T-cell (primary cell): Measurements from ENCODE around the gene INPP5D. TPM values are rescaled to one million over a fixed set of nuclear protein-coding genes. Genes with fewer than 3 reads are reported as not detected.
"Not testable (repeated sequence)": the region's sequence is repeated elsewhere in the genome, so short reads cannot be mapped to it uniquely, and the experiment has no call there.

ENCODE experiments used
- ATAC-seq, 4 experiments: fragments of 200-7000 bp in 3 of 4; fragments of 150-1000 bp in 1 of 4; cut with Tn5 transposase; replicated peaks in 1 of 4; 1 replicate in 3 of 4; 2 replicates in 1 of 4; pipeline ENCODE4 v1.10.0; 2021; ENCODE audit warnings: moderate library complexity in 3 of 4, mild to moderate bottlenecking in 2 of 4, moderate number of reproducible peaks in 1 of 4
- CTCF ChIA-PET, 2 donors: fragments of 300-600 bp; sonication (Branson Sonifier 250); formaldehyde crosslinking; loops; one replicate each; lab custom pipeline; 2022; ENCODE audit warnings: antibody characterized with exemption in 2 of 2; lab: Charles Lee
- POLR2A ChIA-PET, 2 donors: fragments of 300-600 bp; sonication (Branson Sonifier 250); formaldehyde crosslinking; loops; one replicate each; lab custom pipeline; 2022; ENCODE audit warnings: antibody characterized with exemption in 2 of 2; lab: Charles Lee
- DNase-seq, 35 experiments: peaks; one replicate each; pipeline versions ENCODE4 v3.0.0 to v3.0.0-alpha.2; 2013 to 2023
- H3K27ac ChIP-seq: one replicate; pipeline ENCODE4 v1.5.1; 2013; ENCODE audit warnings: low read length
- H3K27me3 ChIP-seq, 2 experiments: replicated peaks in 1 of 2; 1 replicate in 1 of 2; 2 replicates in 1 of 2; pipeline versions ENCODE4 v1.6.1 to v1.7.0; 2013; ENCODE audit warnings: low read length in 1 of 2, mixed read lengths in 1 of 2; ENCODE audit not compliant: control insufficient read depth in 2 of 2, insufficient read depth in 2 of 2; ENCODE audit errors: extremely low read depth in 1 of 2
- H3K36me3 ChIP-seq, 2 donors: 1 replicate in 1 of 2; 2 replicates in 1 of 2; pipeline versions ENCODE4 v1.6.1 to v1.7.0; 2013; ENCODE audit warnings: low read length in 1 of 2; ENCODE audit not compliant: control insufficient read depth in 2 of 2, insufficient read depth in 1 of 2; ENCODE audit errors: extremely low read depth in 1 of 2
- H3K4me1 ChIP-seq, 2 experiments: 1 replicate in 1 of 2; 2 replicates in 1 of 2; pipeline versions ENCODE4 v1.6.1 to v1.7.0; 2013; ENCODE audit warnings: low read length in 2 of 2, mixed read lengths in 1 of 2; ENCODE audit not compliant: insufficient read depth in 2 of 2, control insufficient read depth in 1 of 2; ENCODE audit errors: extremely low read depth in 1 of 2
- H3K4me3 ChIP-seq, 2 donors: 1 replicate in 1 of 2; 2 replicates in 1 of 2; pipeline versions ENCODE4 v1.5.1 to v1.7.0; 2013; ENCODE audit warnings: mild to moderate bottlenecking in 2 of 2, low read length in 1 of 2, moderate library complexity in 1 of 2; ENCODE audit not compliant: control insufficient read depth in 1 of 2; ENCODE audit errors: extremely low read depth in 1 of 2
- H3K9me3 ChIP-seq: 2 replicates; pipeline ENCODE4 v1.7.0; 2013
- H3K27ac Mint-ChIP-seq, 2 donors: one replicate each; pipeline ENCODE4 v1.8.0; 2020 to 2021; ENCODE audit warnings: mild to moderate bottlenecking in 2 of 2, mixed read lengths in 2 of 2
- H3K27me3 Mint-ChIP-seq, 2 donors: one replicate each; pipeline ENCODE4 v1.8.0; 2021 to 2022; ENCODE audit warnings: mixed read lengths in 2 of 2
- H3K36me3 Mint-ChIP-seq: one replicate; pipeline ENCODE4 v1.8.0; 2021; ENCODE audit warnings: mixed read lengths
- H3K4me1 Mint-ChIP-seq, 3 donors: one replicate each; pipeline ENCODE4 v1.8.0; 2020 to 2022; ENCODE audit warnings: mixed read lengths in 3 of 3, mild to moderate bottlenecking in 1 of 3
- H3K4me3 Mint-ChIP-seq, 3 donors: one replicate each; pipeline ENCODE4 v1.8.0; 2020 to 2022; ENCODE audit warnings: mild to moderate bottlenecking in 3 of 3, mixed read lengths in 3 of 3, moderate library complexity in 3 of 3
- H3K9me3 Mint-ChIP-seq, 3 donors: one replicate each; pipeline ENCODE4 v1.8.0; 2020 to 2022; ENCODE audit warnings: mixed read lengths in 3 of 3
- WGBS: methylation state at CpG from one replicate; pipeline ENCODE4 v1.1.5; 2013; ENCODE audit warnings: missing lambda C conversion rate; ENCODE audit not compliant: insufficient coverage; 5-methylcytosine and 5-hydroxymethylcytosine counted together
- total RNA-seq, 35 experiments: library from RNA in 6 of 35; stranded (reverse) in 6 of 35; fragments of 120-200 nt in 1 of 35; gene quantifications; one replicate each; pipeline versions ENCODE4 v1.2.1 to v1.2.4 and lab custom pipeline; 2013 to 2026

Gene INPP5D
- total RNA-seq, 5 donors from 2014 or later (not counting 1 experiment from before 2014, with no cell fraction given): 108 to 216 (median 135) TPM

DNA sequence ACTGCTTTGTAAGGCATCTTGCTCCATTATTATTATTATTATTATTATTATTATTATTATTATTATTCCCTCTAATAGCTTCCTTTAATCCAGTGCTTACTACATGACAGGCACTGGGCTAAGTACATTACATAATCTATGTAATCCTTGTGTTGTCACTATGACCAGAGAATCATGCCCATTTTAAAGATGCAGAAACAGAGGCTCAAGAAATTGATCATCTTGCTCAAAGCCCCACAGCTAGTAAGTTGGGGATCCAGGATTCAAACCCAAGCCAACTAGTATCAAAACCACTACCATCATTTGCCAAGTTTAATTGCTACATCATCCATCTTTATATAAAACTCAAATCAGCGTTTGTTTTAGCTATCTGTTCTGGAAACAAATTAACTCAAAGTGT is 46.5 kb upstream of the INPP5D start:
- no peaks in the 10 kb centered on the region for H3K36me3 Mint-ChIP-seq
- ATAC-seq (no peak), DNase-seq (no peak)
- Histone ChIP-seq H3K27ac (no peak overlapping the region), H3K36me3 (no peaks in the 10 kb centered on the region), H3K4me1 (no peaks in the 10 kb centered on the region), H3K4me3 (no peak overlapping the region), H3K9me3 (no peaks in the 10 kb centered on the region), H3K27me3 (peaks cover 0 to 8% of the 10 kb centered on the region in 2 experiments)
- H3K4me3 Mint-ChIP-seq: no peak overlapping the region
- no peak overlapping the region for H3K27ac Mint-ChIP-seq
- peaks cover 0 to 6% (median 4%) of the 10 kb centered on the region in 3 donors for H3K9me3 Mint-ChIP-seq
- H3K4me1 Mint-ChIP-seq: no peaks in the 10 kb centered on the region
- POLR2A ChIA-PET: no interaction called here
- no CpG with 5 or more reads among the region's 1 CpG for WGBS
- no peaks in the 10 kb centered on the region for H3K27me3 Mint-ChIP-seq
- CTCF ChIA-PET: no interaction called here

GRCh38 chr2:233015019-233015645 is 45.0 kb upstream of the INPP5D start:
- Mint-ChIP-seq H3K9me3 (peaks cover 0 to 6% (median 4%) of the 10 kb centered on the region in 3 donors), H3K4me3 (no peak overlapping the region), H3K4me1 (no peaks in the 10 kb centered on the region), H3K27me3 (no peaks in the 10 kb centered on the region), H3K27ac (no peak overlapping the region), H3K36me3 (no peaks in the 10 kb centered on the region)
- no peak overlapping the region for H3K27ac ChIP-seq
- ATAC-seq: no peak
- no peaks in the 10 kb centered on the region for H3K9me3 ChIP-seq
- POLR2A ChIA-PET: no interaction called here
- H3K4me1 ChIP-seq: no peaks in the 10 kb centered on the region
- peaks cover 0 to 8% of the 10 kb centered on the region in 2 experiments for H3K27me3 ChIP-seq
- no peak for DNase-seq
- CTCF ChIA-PET: no interaction called here
- WGBS: 100% methylated on average over 1 of the region's 1 CpG
- H3K36me3 ChIP-seq: no peaks in the 10 kb centered on the region
- H3K4me3 ChIP-seq: no peak overlapping the region

GRCh38 chr2:233017947-233018346 is 42.2 kb upstream of the INPP5D start:
- Histone ChIP-seq H3K4me1 (no peaks in the 10 kb centered on the region), H3K4me3 (no peak overlapping the region), H3K27me3 (no peaks in the 10 kb centered on the region), H3K9me3 (no peaks in the 10 kb centered on the region), H3K27ac (no peak overlapping the region), H3K36me3 (no peaks in the 10 kb centered on the region)
- no peak overlapping the region for H3K4me3 Mint-ChIP-seq
- ChIA-PET CTCF (no interaction called here), POLR2A (interaction anchor here in 1 of 2 donors (1.1 kb wide), 1 partner anchor 10 kb away, joined by 4 read pairs; no protein-coding TSS in a partner anchor)
- ATAC-seq (no peak), DNase-seq (no peak)
- H3K4me1 Mint-ChIP-seq: no peaks in the 10 kb centered on the region
- H3K36me3 Mint-ChIP-seq: no peaks in the 10 kb centered on the region
- WGBS: no CpG with 5 or more reads among the region's 1 CpG
- H3K27ac Mint-ChIP-seq: no peak overlapping the region
- no peaks in the 10 kb centered on the region for H3K27me3 Mint-ChIP-seq
- H3K9me3 Mint-ChIP-seq: peaks cover 0 to 6% (median 4%) of the 10 kb centered on the region in 3 donors

GRCh38 chr2:233019610-233020009 is 40.5 kb upstream of the INPP5D start:
- H3K9me3 Mint-ChIP-seq, H3K4me1 Mint-ChIP-seq, POLR2A ChIA-PET, H3K4me1 ChIP-seq, H3K36me3 Mint-ChIP-seq, H3K27ac ChIP-seq, H3K36me3 ChIP-seq, H3K27ac Mint-ChIP-seq, CTCF ChIA-PET, H3K9me3 ChIP-seq, H3K4me3 ChIP-seq, H3K27me3 Mint-ChIP-seq, DNase-seq, H3K4me3 Mint-ChIP-seq, ATAC-seq: not testable (repeated sequence)
- peaks cover 0 to 12% of the 10 kb centered on the region in 2 experiments for H3K27me3 ChIP-seq
- WGBS: no CpG with 5 or more reads among the region's 4 CpGs

GRCh38 chr2:233020454-233020853 is 39.7 kb upstream of the INPP5D start:
- Histone ChIP-seq H3K9me3 (no peaks in the 10 kb centered on the region), H3K4me1 (no peaks in the 10 kb centered on the region), H3K27me3 (peaks cover 0 to 13% of the 10 kb centered on the region in 2 experiments), H3K36me3 (no peaks in the 10 kb centered on the region), H3K27ac (no peak overlapping the region), H3K4me3 (no peak overlapping the region)
- peaks cover 0 to 4% (median 2%) of the 10 kb centered on the region in 3 donors for H3K9me3 Mint-ChIP-seq
- no peaks in the 10 kb centered on the region for H3K4me1 Mint-ChIP-seq
- 89% methylated on average over 2 of the region's 2 CpGs for WGBS
- H3K4me3 Mint-ChIP-seq: no peak overlapping the region
- no peak overlapping the region for H3K27ac Mint-ChIP-seq
- ATAC-seq (no peak), DNase-seq (no peak)
- no peaks in the 10 kb centered on the region for H3K36me3 Mint-ChIP-seq
- no peaks in the 10 kb centered on the region for H3K27me3 Mint-ChIP-seq
- POLR2A ChIA-PET: no interaction called here
- CTCF ChIA-PET: no interaction called here

GRCh38 chr2:233021771-233022170 is 38.4 kb upstream of the INPP5D start:
- H3K27ac Mint-ChIP-seq: no peak overlapping the region
- peaks cover 0 to 13% of the 10 kb centered on the region in 2 experiments for H3K27me3 ChIP-seq
- ChIA-PET POLR2A (no interaction called here), CTCF (no interaction called here)
- no peaks in the 10 kb centered on the region for H3K9me3 ChIP-seq
- no peaks in the 10 kb centered on the region for H3K27me3 Mint-ChIP-seq
- 75% methylated on average over 5 of the region's 8 CpGs for WGBS
- DNase-seq (no peak), ATAC-seq (no peak)
- H3K36me3 Mint-ChIP-seq: no peaks in the 10 kb centered on the region
- H3K27ac ChIP-seq: no peak overlapping the region
- no peak overlapping the region for H3K4me3 ChIP-seq
- H3K36me3 ChIP-seq: no peaks in the 10 kb centered on the region
- H3K4me1 Mint-ChIP-seq: no peaks in the 10 kb centered on the region
- peaks cover 0 to 4% (median 0%) of the 10 kb centered on the region in 3 donors for H3K9me3 Mint-ChIP-seq
- H3K4me1 ChIP-seq: no peaks in the 10 kb centered on the region
- no peak overlapping the region for H3K4me3 Mint-ChIP-seq
